T-cell (primary cell): Measurements from ENCODE around the gene RSU1. TPM values are rescaled to one million over a fixed set of nuclear protein-coding genes. Genes with fewer than 3 reads are reported as not detected.

Source experiments
- ATAC-seq, 4 experiments: fragments of 200-7000 bp in 3 of 4; fragments of 150-1000 bp in 1 of 4; cut with Tn5 transposase; replicated peaks in 1 of 4; 1 replicate in 3 of 4; 2 replicates in 1 of 4; pipeline ENCODE4 v1.10.0; 2021; ENCODE audit warnings: moderate library complexity in 3 of 4, mild to moderate bottlenecking in 2 of 4, moderate number of reproducible peaks in 1 of 4
- CTCF ChIA-PET, 2 donors: fragments of 300-600 bp; sonication (Branson Sonifier 250); formaldehyde crosslinking; loops; one replicate each; lab custom pipeline; 2022; ENCODE audit warnings: antibody characterized with exemption in 2 of 2; lab: Charles Lee
- POLR2A ChIA-PET, 2 donors: fragments of 300-600 bp; sonication (Branson Sonifier 250); formaldehyde crosslinking; loops; one replicate each; lab custom pipeline; 2022; ENCODE audit warnings: antibody characterized with exemption in 2 of 2; lab: Charles Lee
- DNase-seq, 35 experiments: peaks; one replicate each; pipeline versions ENCODE4 v3.0.0 to v3.0.0-alpha.2; 2013 to 2023
- H3K27ac ChIP-seq: one replicate; pipeline ENCODE4 v1.5.1; 2013; ENCODE audit warnings: low read length
- H3K27me3 ChIP-seq, 2 experiments: replicated peaks in 1 of 2; 1 replicate in 1 of 2; 2 replicates in 1 of 2; pipeline versions ENCODE4 v1.6.1 to v1.7.0; 2013; ENCODE audit warnings: low read length in 1 of 2, mixed read lengths in 1 of 2; ENCODE audit not compliant: control insufficient read depth in 2 of 2, insufficient read depth in 2 of 2; ENCODE audit errors: extremely low read depth in 1 of 2
- H3K36me3 ChIP-seq, 2 donors: 1 replicate in 1 of 2; 2 replicates in 1 of 2; pipeline versions ENCODE4 v1.6.1 to v1.7.0; 2013; ENCODE audit warnings: low read length in 1 of 2; ENCODE audit not compliant: control insufficient read depth in 2 of 2, insufficient read depth in 1 of 2; ENCODE audit errors: extremely low read depth in 1 of 2
- H3K4me1 ChIP-seq, 2 experiments: 1 replicate in 1 of 2; 2 replicates in 1 of 2; pipeline versions ENCODE4 v1.6.1 to v1.7.0; 2013; ENCODE audit warnings: low read length in 2 of 2, mixed read lengths in 1 of 2; ENCODE audit not compliant: insufficient read depth in 2 of 2, control insufficient read depth in 1 of 2; ENCODE audit errors: extremely low read depth in 1 of 2
- H3K4me3 ChIP-seq, 2 donors: 1 replicate in 1 of 2; 2 replicates in 1 of 2; pipeline versions ENCODE4 v1.5.1 to v1.7.0; 2013; ENCODE audit warnings: mild to moderate bottlenecking in 2 of 2, low read length in 1 of 2, moderate library complexity in 1 of 2; ENCODE audit not compliant: control insufficient read depth in 1 of 2; ENCODE audit errors: extremely low read depth in 1 of 2
- H3K9me3 ChIP-seq: 2 replicates; pipeline ENCODE4 v1.7.0; 2013
- H3K27ac Mint-ChIP-seq, 2 donors: one replicate each; pipeline ENCODE4 v1.8.0; 2020 to 2021; ENCODE audit warnings: mild to moderate bottlenecking in 2 of 2, mixed read lengths in 2 of 2
- H3K27me3 Mint-ChIP-seq, 2 donors: one replicate each; pipeline ENCODE4 v1.8.0; 2021 to 2022; ENCODE audit warnings: mixed read lengths in 2 of 2
- H3K36me3 Mint-ChIP-seq: one replicate; pipeline ENCODE4 v1.8.0; 2021; ENCODE audit warnings: mixed read lengths
- H3K4me1 Mint-ChIP-seq, 3 donors: one replicate each; pipeline ENCODE4 v1.8.0; 2020 to 2022; ENCODE audit warnings: mixed read lengths in 3 of 3, mild to moderate bottlenecking in 1 of 3
- H3K4me3 Mint-ChIP-seq, 3 donors: one replicate each; pipeline ENCODE4 v1.8.0; 2020 to 2022; ENCODE audit warnings: mild to moderate bottlenecking in 3 of 3, mixed read lengths in 3 of 3, moderate library complexity in 3 of 3
- H3K9me3 Mint-ChIP-seq, 3 donors: one replicate each; pipeline ENCODE4 v1.8.0; 2020 to 2022; ENCODE audit warnings: mixed read lengths in 3 of 3
- WGBS: methylation state at CpG from one replicate; pipeline ENCODE4 v1.1.5; 2013; ENCODE audit warnings: missing lambda C conversion rate; ENCODE audit not compliant: insufficient coverage; 5-methylcytosine and 5-hydroxymethylcytosine counted together
- total RNA-seq, 35 experiments: library from RNA in 6 of 35; stranded (reverse) in 6 of 35; fragments of 120-200 nt in 1 of 35; gene quantifications; one replicate each; pipeline versions ENCODE4 v1.2.1 to v1.2.4 and lab custom pipeline; 2013 to 2026

Gene RSU1
- total RNA-seq, 5 donors from 2014 or later (not counting 1 experiment from before 2014, with no cell fraction given), result 49.5 to 60.4 (median 58.1) TPM

- Histone ChIP-seq H3K36me3 (peaks cover under 1 to 16% of the 10 kb centered on the region in 2 donors), H3K4me1 (peaks cover 3 to 22% of the 10 kb centered on the region in 2 experiments), H3K9me3 (no peaks in the 10 kb centered on the region), H3K27ac (peak overlapping the region; percentile 31), H3K27me3 (no peaks in the 10 kb centered on the region), H3K4me3 (no peak overlapping the region)
- ChIA-PET POLR2A (no interaction called here), CTCF (interaction anchor here (0.6 to 0.8 kb wide), 3 partner anchors 13 to 1335 kb away, joined by 3 read pairs; no protein-coding TSS in a partner anchor)
- H3K27ac Mint-ChIP-seq, result peak overlapping the region; percentile 65 to 89
- H3K4me1 Mint-ChIP-seq, result peaks cover 37 to 39% (median 39%) of the 10 kb centered on the region in 3 donors
- no peaks in the 10 kb centered on the region for H3K9me3 Mint-ChIP-seq
- WGBS, result 85% methylated on average over 2 of the region's 6 CpGs
- H3K36me3 Mint-ChIP-seq, result peaks cover 17% of the 10 kb centered on the region
- peak overlapping the region in 1 of 3 donors; percentile 36 for H3K4me3 Mint-ChIP-seq
- DNase-seq (peak in 28 of 35 experiments; percentile 8 to 58 (median 27)), ATAC-seq (peak; percentile 52 to 83 (median 62))
- H3K27me3 Mint-ChIP-seq, result no peaks in the 10 kb centered on the region
These were observed 37.8 kb downstream of the RSU1 start for GRCh38 chr10:16779384-16779915.

- no peaks in the 10 kb centered on the region for H3K9me3 ChIP-seq
- H3K4me1 ChIP-seq, result peaks cover 3 to 22% of the 10 kb centered on the region in 2 experiments
- peaks cover 20% of the 10 kb centered on the region for H3K36me3 Mint-ChIP-seq
- 100% methylated on average over 2 of the region's 7 CpGs for WGBS
- POLR2A ChIA-PET, result interaction anchor here in 1 of 2 donors (0.6 kb wide), 1 partner anchor 724 kb away, joined by 3 read pairs; no protein-coding TSS in a partner anchor
- CTCF ChIA-PET, result interaction anchor here (0.6 to 1.6 kb wide), 13 partner anchors 9 to 875 kb away, joined by 3 to 11 read pairs (median 3); partner anchors contain the start of genes PTER (in 1 of the 2) and RSU1 (in 1 of the 2)
- no peaks in the 10 kb centered on the region for H3K9me3 Mint-ChIP-seq
- no peak overlapping the region for H3K4me3 ChIP-seq
- peaks cover 39% of the 10 kb centered on the region in 3 donors for H3K4me1 Mint-ChIP-seq
- H3K27ac Mint-ChIP-seq, result peak overlapping the region; percentile 88
- H3K27me3 Mint-ChIP-seq, result no peaks in the 10 kb centered on the region
- DNase-seq, result peak in 4 of 35 experiments; percentile 14 to 84 (median 25)
- ATAC-seq, result peak in 3 of 4 experiments; percentile 45 to 50 (median 49)
- no peak overlapping the region for H3K27ac ChIP-seq
- H3K27me3 ChIP-seq, result no peaks in the 10 kb centered on the region
- H3K36me3 ChIP-seq, result peaks cover 0 to 16% of the 10 kb centered on the region in 2 donors
- peak overlapping the region in 1 of 3 donors; percentile 26 for H3K4me3 Mint-ChIP-seq
These were observed 39.5 kb downstream of the RSU1 start for GRCh38 chr10:16777473-16778370.

GRCh38 chr10:16776896-16777295, 40.3 kb downstream of the RSU1 start:
- peaks cover 22% of the 10 kb centered on the region for H3K36me3 Mint-ChIP-seq
- ATAC-seq, result no peak
- Histone ChIP-seq H3K4me3 (no peak overlapping the region), H3K36me3 (peaks cover 0 to 16% of the 10 kb centered on the region in 2 donors), H3K9me3 (no peaks in the 10 kb centered on the region), H3K27me3 (no peaks in the 10 kb centered on the region), H3K27ac (no peak overlapping the region), H3K4me1 (peaks cover 3 to 22% of the 10 kb centered on the region in 2 experiments)
- ChIA-PET POLR2A (interaction anchor here in 1 of 2 donors (0.6 kb wide), 1 partner anchor 723 kb away, joined by 3 read pairs; no protein-coding TSS in a partner anchor), CTCF (interaction anchor here (0.7 to 1.6 kb wide), 6 partner anchors 10 to 897 kb away, joined by 3 to 6 read pairs (median 4); partner anchors contain the start of gene RSU1 (in 1 of the 2))
- no peak overlapping the region for H3K27ac Mint-ChIP-seq
- no peaks in the 10 kb centered on the region for H3K27me3 Mint-ChIP-seq
- H3K9me3 Mint-ChIP-seq, result no peaks in the 10 kb centered on the region
- no peak for DNase-seq
- no peak overlapping the region for H3K4me3 Mint-ChIP-seq
- no CpG with 5 or more reads among the region's 3 CpGs for WGBS
- H3K4me1 Mint-ChIP-seq, result peaks cover 39 to 42% (median 41%) of the 10 kb centered on the region in 3 donors

- CTCF ChIA-PET, result no interaction called here
- POLR2A ChIA-PET, result interaction anchor here in 1 of 2 donors (0.6 kb wide), 1 partner anchor 652 kb away, joined by 13 read pairs; no protein-coding TSS in a partner anchor
- peaks cover 0 to 9% of the 10 kb centered on the region in 2 donors for H3K36me3 ChIP-seq
- DNase-seq (no peak), ATAC-seq (no peak)
- no peak overlapping the region for H3K27ac Mint-ChIP-seq
- peaks cover 12 to 29% (median 23%) of the 10 kb centered on the region in 3 donors for H3K4me1 Mint-ChIP-seq
- peaks cover 0 to 7% of the 10 kb centered on the region in 2 experiments for H3K4me1 ChIP-seq
- H3K27me3 ChIP-seq, result no peaks in the 10 kb centered on the region
- H3K4me3 ChIP-seq, result no peak overlapping the region
- no peaks in the 10 kb centered on the region for H3K9me3 Mint-ChIP-seq
- H3K27me3 Mint-ChIP-seq, result no peaks in the 10 kb centered on the region
- WGBS, result 96% methylated on average over 6 of the region's 11 CpGs
- H3K36me3 Mint-ChIP-seq, result peaks cover 22% of the 10 kb centered on the region
- H3K4me3 Mint-ChIP-seq, result no peak overlapping the region
- H3K9me3 ChIP-seq, result no peaks in the 10 kb centered on the region
- H3K27ac ChIP-seq, result no peak overlapping the region
These were observed 43.9 kb downstream of the RSU1 start for GRCh38 chr10:16773334-16773733.

- ChIA-PET CTCF (interaction anchor here in 1 of 2 donors (0.6 kb wide), 1 partner anchor 21 kb away, joined by 3 read pairs; no protein-coding TSS in a partner anchor), POLR2A (no interaction called here)
- peaks cover 19% of the 10 kb centered on the region for H3K36me3 Mint-ChIP-seq
- H3K4me3 Mint-ChIP-seq, result no peak overlapping the region
- no peaks in the 10 kb centered on the region for H3K27me3 Mint-ChIP-seq
- H3K36me3 ChIP-seq, result no peaks in the 10 kb centered on the region
- no peaks in the 10 kb centered on the region for H3K9me3 Mint-ChIP-seq
- H3K27ac ChIP-seq, result no peak overlapping the region
- no peaks in the 10 kb centered on the region for H3K27me3 ChIP-seq
- H3K4me1 ChIP-seq, result no peaks in the 10 kb centered on the region
- 87% methylated on average over 4 of the region's 6 CpGs for WGBS
- no peaks in the 10 kb centered on the region for H3K9me3 ChIP-seq
- ATAC-seq (no peak), DNase-seq (no peak)
- no peak overlapping the region for H3K27ac Mint-ChIP-seq
- H3K4me3 ChIP-seq, result no peak overlapping the region
- peaks cover 9 to 25% (median 17%) of the 10 kb centered on the region in 3 donors for H3K4me1 Mint-ChIP-seq
These were observed 46.6 kb downstream of the RSU1 start for GRCh38 chr10:16770670-16771069.

GRCh38 chr10:16770141-16770540, 47.1 kb downstream of the RSU1 start:
- H3K9me3 Mint-ChIP-seq, result no peaks in the 10 kb centered on the region
- peaks cover 19% of the 10 kb centered on the region for H3K36me3 Mint-ChIP-seq
- no peaks in the 10 kb centered on the region for H3K27me3 ChIP-seq
- no peaks in the 10 kb centered on the region for H3K27me3 Mint-ChIP-seq
- H3K4me3 ChIP-seq, result no peak overlapping the region
- no peak overlapping the region for H3K4me3 Mint-ChIP-seq
- 90% methylated on average over 6 of the region's 8 CpGs for WGBS
- ChIA-PET POLR2A (interaction anchor here in 1 of 2 donors (0.5 kb wide), 1 partner anchor 1499 kb away, joined by 3 read pairs; no protein-coding TSS in a partner anchor), CTCF (no interaction called here)
- no peak overlapping the region for H3K27ac Mint-ChIP-seq
- DNase-seq, result no peak
- peaks cover 15 to 25% (median 18%) of the 10 kb centered on the region in 3 donors for H3K4me1 Mint-ChIP-seq
- no peak overlapping the region for H3K27ac ChIP-seq
- ATAC-seq, result no peak
- no peaks in the 10 kb centered on the region for H3K9me3 ChIP-seq
- H3K4me1 ChIP-seq, result no peaks in the 10 kb centered on the region
- no peaks in the 10 kb centered on the region for H3K36me3 ChIP-seq
